Fibroblast of skin of scalp (primary cell): ENCODE measurements around the gene PTPRN2.

Experiments
- DNase-seq: peaks from one replicate; pipeline ENCODE4 v3.0.0-alpha.2; 2013

The PTPRN2 gene

GRCh38 chr7:157870644-157871290 is 716.9 kb downstream of the PTPRN2 start:
- DNase-seq, result no peak

GRCh38 chr7:157869793-157870192 is 717.8 kb downstream of the PTPRN2 start:
- no peak for DNase-seq

GRCh38 chr7:157867685-157868305 is 719.8 kb downstream of the PTPRN2 start:
- no peak for DNase-seq

- DNase-seq, result no peak
Measured at GRCh38 chr7:157866336-157866924, 721.2 kb downstream of the PTPRN2 start.

GRCh38 chr7:157865351-157866165 is 722.1 kb downstream of the PTPRN2 start:
- no peak for DNase-seq

GRCh38 chr7:157864911-157865310 is 722.7 kb downstream of the PTPRN2 start:
- no peak for DNase-seq

- DNase-seq, result no peak
Measured at GRCh38 chr7:157863906-157864810, 723.5 kb downstream of the PTPRN2 start.

GRCh38 chr7:157863176-157863575 is 724.4 kb downstream of the PTPRN2 start:
- DNase-seq, result no peak

- no peak for DNase-seq
Measured at GRCh38 chr7:157862731-157863130, 724.9 kb downstream of the PTPRN2 start.

- no peak for DNase-seq
Measured at GRCh38 chr7:157861551-157861950, 726.1 kb downstream of the PTPRN2 start.

- no peak for DNase-seq
Measured at GRCh38 chr7:157861031-157861491, 726.6 kb downstream of the PTPRN2 start.

GRCh38 chr7:157860406-157860805 is 727.2 kb downstream of the PTPRN2 start:
- no peak for DNase-seq

GRCh38 chr7:157859915-157860314 is 727.7 kb downstream of the PTPRN2 start:
- no peak for DNase-seq

GRCh38 chr7:157857578-157858075 is 730.0 kb downstream of the PTPRN2 start:
- DNase-seq, result no peak

GRCh38 chr7:157856873-157857577 is 730.6 kb downstream of the PTPRN2 start:
- no peak for DNase-seq

GRCh38 chr7:157855452-157856213 is 732.0 kb downstream of the PTPRN2 start:
- no peak for DNase-seq

- DNase-seq, result no peak
Measured at GRCh38 chr7:157855016-157855415, 732.6 kb downstream of the PTPRN2 start.

GRCh38 chr7:157854066-157854891 is 733.3 kb downstream of the PTPRN2 start:
- no peak for DNase-seq

- no peak for DNase-seq
Measured at GRCh38 chr7:157853789-157854065, 733.9 kb downstream of the PTPRN2 start.
